HG02642 (cell line): ENCODE measurements around the gene UVRAG.

Source experiments
- ATAC-seq: cut with Tn5 transposase; IDR thresholded peaks from one replicate; pipeline ENCODE4 v1.9.1; 2021; ENCODE audit warnings: mild to moderate bottlenecking; ENCODE audit not compliant: unreplicated experiment, poor library complexity

Gene UVRAG

DNA sequence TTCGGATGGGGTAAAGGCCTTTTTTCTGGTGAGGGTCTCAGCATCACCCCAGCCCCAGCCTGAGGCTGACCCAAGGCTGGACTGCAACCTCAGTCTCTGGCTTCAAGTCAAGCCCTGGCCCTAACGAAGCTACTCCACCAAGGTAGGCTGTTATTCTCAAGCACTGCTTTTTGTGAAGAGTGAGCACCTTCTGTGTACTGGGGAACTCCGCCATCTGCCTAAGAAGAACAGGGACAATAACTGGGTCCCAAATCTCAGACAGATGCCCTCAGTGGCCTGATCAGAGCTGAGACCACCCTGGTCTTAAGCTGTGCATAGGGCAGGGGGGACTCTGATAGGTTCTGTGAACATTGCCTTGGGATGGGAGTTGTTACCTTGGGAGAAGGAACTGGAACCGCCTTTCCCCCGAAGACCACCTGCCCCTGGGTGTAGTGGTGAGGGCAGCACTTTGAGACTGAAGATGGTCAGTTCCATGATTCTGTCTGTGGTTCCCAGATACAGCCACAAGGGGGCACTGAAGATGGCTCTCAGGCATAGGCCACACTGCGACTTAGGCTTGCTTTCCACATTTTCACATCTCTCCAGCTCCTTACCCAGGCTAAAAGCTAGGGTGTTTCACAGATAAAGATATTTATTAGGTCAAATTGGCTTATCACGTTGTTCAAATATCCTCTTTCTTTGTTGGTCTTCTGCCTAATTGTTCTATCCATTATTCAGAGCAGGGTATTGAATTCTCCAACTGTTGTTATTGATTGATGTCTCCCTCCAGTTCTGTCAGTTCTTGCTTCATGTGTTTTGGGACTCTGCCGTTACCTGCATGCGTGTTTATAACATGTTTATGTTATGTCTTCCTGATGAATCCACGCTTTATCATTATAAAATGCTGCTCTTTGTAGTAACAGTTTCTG is 11.8 kb upstream of the UVRAG start:
- ATAC-seq: peak; percentile 80

DNA sequence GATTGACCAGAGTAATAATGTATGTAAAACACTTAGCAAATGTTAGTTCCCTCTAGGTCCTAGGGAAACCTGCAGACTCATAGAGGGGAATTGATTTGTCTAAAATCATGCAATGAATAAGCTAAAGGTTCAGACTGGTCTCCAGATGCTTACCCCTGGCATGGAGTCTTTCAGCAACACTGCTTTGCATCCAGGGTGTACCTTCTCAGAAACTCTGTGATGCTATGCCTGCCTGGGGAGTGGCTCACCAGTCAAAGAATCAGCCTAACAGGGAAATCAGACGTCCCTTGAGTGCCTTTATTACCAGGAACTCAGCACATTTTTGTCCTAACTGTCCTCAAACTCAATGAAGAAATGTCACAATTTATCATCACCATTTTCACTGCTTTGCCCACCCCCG is 5.9 kb upstream of the UVRAG start:
- ATAC-seq: no peak

DNA sequence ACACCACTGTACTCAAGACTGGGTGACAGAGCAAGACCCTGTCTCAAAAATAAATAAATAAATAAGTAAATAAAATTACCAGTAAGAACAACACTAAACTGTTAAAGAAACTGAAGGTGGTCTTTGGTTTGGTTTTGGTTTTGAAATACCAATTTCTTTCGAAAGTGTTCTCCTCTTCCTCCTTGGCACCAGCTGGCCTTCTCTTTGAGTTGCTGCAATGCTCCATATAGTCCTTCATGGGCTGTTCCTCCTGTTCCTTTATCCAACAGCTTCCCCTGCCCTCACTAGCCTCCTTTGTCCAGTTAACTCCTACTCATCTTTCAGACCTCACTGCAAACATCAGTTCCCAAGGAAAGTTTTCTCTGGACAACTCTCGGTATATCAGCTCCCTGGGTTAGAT is 5.0 kb upstream of the UVRAG start:
- ATAC-seq: no peak

DNA sequence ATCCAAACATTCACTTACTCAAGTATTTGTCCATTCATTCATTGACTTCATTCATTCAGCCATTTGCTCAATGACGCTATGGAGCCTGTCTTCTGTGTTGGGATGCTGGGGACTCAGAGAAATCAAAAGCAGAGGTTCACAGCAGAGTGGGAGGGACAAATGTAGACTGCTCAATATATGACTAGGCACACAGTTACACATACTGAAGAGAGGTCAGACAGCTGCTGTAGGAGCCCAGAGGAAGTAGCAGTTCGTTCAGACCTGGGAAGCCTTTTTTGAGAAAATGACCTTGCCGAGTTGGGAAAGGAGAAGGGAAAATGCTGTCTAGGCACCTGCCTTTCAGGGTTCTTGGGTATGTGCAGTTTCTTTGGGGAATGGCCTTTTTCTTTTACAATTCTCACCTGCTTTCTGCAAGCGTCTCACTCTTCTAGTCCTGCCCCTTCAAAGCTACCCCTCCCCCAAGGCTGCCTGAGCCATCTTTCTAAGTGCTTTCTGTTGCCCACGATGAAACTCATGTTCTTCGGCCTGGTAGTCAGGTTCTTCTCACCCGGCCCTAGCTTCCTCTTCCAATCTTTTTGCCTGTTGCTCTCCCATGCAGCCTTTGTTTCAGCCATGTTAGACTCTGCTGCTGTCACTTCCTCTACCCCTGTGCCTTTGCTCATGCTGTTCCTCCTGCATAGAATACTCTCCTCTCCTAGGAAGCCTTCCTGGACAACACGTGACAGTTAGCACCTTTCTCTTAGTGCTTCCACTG is 4.2 kb upstream of the UVRAG start:
- ATAC-seq: no peak

DNA sequence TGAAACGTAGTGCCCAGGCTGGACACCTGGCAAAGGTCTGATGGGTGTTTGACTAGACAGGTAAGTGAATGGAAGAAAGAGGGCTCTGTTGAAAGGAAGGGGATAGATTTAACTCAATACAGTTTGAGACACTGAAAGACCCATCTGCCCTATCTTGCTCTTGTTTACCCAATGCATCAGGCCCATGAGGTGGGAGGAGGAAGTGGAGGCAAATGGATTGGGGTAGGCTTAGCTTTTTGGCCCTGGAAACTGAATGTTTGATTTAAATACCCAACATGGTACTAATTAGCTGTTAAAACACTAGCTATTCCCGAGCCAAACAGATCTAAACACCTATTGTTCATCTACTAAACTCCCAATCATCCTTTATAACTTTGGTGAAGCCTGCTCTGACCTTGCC is 3.5 kb upstream of the UVRAG start:
- ATAC-seq: no peak

DNA sequence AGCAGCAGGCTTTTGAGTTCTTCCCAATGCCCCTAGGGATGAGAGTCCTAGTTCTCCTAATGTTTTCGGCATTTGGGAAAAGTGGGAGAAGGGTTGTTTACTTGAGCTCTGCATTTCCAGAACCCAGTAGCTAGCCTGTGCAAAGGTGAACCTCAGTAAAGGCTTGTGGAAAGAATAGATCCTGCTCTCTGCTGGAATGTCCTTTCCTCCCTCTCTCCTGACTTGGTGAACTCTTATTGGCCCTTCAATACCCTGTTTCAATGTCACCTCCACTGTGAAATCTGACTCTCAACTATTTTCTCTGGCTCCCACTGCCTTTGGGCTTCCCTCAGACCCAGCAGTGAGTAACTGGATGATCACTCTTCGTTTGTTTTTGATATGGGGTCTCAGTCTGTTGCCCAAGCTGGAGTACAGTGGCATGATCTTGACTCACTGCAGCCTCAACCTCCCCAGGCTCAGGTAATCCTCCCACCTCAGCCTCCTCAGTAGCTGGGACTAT is 2.4 kb upstream of the UVRAG start:
- ATAC-seq: no peak

DNA sequence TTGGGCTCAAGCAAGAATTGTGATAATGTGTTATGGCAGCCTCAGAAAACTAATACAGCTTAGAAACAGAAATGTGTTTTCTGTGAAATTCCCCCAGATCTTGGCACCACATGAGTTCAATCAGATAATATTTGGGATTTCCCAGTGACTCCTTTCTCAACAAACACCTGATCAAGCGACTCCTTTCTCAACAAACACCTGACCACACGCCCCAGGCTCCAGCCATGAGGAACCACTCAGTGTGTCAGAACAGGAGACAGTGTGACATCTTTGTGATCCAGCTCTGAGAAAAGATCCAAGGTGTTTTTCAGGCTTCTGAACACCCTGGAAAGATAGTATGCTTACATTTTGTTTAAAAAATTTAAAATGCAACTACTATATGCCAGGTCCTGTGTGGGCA is 1.9 kb upstream of the UVRAG start:
- ATAC-seq: no peak

DNA sequence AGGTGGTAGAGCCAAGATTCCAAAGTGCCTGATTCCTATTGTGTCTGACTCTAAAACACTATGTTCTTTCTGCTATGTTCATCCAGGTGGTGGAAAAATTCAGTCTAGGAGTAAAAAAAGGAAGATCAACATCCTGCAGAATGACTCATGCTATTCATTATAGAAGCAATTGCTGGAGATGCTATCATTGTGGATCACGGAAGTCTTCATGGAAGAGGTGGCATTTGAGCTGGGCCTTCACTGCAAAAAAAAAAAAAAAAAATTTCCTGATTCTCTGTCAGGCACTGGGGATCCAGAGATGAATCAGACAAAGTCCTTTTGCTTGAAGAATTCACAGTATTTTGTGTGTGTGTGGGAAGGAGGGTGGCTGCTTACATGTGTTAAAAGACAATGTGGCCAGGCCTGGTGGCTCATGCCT is 1.4 kb upstream of the UVRAG start:
- ATAC-seq: no peak

DNA sequence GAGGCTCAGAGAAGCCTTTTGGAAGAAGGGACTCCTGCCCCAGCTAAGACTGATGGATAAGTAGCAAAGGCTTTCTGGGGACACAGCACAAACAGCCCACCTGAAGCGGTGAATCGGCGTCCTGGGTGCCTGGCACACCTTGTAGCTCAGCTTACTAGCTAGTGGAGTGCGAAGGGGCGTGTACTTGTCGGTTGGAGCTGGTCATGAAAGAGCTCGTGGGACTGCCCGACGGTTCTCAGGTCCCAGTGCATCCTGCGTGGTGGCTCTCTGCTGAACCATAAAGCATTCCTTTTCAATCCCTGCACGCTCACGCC is 690 bp upstream of the UVRAG start:
- ATAC-seq: peak; percentile 24

DNA sequence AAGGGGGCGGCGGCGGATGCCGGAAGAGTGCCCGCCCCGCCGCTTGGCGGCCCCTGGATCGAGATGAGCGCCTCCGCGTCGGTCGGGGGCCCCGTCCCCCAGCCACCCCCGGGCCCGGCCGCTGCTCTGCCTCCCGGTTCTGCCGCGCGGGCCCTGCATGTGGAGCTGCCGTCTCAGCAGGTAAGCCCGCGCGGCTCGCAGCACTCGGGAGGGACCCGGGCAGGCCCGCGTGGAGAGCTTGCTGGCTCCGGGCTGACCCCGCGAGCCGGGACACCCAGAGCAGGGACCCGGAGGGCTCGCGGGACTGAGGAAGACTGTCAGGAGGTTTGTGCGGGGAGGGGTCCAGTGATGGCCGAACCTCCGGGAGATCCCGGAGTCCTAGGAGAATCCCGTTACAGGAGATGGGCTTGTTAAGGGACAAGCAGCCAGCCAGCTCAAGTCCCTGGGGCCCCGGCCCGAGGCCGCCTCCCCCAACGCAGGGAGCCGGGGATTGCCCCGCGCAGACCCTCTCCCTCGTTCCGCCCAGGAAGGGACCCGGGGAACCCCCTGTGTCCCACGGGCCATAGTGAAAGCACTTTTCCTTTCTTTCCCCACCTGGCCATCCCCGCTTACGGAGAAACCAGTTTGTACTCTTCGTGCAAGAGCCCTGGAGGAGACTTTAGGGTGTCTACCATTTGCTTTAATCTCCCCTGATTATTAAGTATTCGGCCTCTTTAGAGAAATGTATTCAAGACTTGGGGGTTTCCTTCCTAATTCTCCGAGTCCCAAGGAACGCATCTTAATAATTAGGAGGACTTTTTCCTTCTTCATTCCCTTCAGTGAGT is 547 bp downstream of the UVRAG start:
- ATAC-seq: peak; percentile 18

DNA sequence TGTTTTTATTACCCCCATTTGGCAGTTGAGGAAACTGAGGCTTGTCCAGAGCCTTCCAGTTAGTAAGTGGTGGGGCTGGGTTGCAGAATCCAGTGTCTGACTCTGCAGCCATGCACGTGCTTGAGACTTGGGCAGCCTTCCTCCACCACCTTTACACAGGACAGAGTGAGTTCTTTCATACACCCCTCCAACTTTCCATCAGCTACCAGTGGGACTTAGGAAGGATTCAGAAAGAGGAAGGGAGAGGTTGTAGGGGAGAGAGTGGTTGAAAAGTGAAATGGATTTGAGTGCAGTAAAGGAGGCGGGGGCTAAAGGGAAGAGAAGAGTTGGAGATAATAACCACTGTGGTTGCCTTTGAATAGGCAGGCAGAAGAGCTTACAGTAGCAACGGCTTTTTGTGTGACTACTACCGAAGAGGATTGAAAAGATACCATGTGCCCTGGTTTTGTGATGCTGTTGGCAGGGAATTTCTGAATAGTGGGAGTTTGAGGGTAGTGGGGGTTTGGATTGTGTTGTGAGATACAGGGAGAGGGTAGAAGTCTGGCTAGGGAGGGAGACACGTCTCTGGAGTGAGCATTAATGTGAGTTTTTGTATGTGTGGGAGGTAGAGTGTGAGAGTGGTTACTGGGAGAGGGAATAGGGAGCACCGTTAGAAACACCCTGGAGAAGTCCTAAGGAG is 1.7 kb downstream of the UVRAG start:
- ATAC-seq: no peak

DNA sequence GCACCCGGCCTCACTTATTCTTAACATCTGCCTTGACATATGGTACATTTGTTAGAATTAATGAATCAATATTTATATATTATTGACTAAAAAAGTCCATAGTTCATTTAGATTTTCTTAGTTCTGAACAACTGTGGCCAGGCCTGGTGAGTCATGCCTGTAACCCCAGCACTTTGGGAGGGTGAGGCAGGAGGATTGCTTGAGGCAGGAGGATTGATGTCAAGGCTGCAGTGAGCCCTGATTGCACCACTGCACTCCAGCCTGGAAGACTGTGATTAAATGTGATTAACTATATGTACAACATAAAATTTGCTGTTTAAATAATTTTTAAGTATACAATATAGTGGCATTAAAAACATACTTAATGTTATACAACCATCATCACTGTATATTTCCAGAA is 5.6 kb downstream of the UVRAG start:
- no peak for ATAC-seq

DNA sequence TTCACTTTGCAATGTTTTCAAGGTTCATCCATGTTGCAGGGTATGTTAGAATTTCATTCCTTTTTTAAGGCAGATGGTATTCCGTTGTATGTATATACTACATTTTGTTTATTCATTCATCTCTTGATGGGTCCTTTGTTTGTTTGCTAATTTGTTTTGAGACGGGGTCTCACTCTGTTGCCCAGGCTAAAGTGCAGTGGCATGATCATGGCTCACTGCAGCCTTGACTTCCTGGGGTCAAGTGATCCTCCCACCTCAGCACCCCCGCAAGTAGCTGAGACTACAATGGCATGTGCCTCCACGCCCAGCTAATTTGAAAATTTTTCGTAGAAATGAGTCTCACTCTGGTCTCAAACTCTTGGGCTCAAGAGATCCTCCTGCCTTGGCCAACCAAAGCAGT is 6.2 kb downstream of the UVRAG start:
- no peak for ATAC-seq

DNA sequence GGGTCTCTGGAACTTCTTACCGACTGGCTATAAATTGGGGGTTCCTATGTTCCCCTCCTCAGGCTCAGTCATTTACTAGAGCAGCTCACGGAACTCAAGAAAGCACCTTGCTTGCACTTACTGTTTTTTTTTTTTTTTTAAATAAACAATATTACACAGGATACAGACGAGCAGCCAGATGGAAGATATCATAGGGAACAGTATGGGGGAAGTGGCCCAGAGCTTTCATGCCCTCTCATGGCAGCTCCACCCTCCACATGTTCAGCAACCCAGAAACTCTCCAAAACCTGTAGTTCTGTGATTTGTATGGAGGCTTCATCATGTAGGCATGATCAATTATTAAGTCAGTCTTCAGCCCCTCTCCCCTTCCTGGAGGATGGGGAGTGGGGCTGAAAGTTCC is 7.5 kb downstream of the UVRAG start:
- no peak for ATAC-seq

DNA sequence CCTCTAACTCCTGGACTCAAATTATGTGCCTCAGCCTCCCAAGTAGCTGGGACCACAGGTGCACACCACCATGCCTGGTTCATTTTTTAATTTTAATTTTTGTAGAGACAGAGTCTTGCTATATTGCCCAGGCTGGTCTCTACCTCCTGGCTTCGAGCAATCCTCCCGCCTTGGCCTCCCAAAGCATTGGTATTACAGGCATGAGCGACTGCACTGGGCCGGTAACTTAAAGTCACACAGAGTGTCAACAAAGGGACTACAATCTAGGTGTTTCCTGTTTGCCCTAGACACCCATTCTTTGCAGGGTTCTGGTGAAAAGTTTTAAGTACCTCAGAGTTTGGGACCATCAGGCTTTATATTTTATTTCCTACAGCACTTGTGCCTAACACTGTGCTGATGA is 8.4 kb downstream of the UVRAG start:
- no peak for ATAC-seq

DNA sequence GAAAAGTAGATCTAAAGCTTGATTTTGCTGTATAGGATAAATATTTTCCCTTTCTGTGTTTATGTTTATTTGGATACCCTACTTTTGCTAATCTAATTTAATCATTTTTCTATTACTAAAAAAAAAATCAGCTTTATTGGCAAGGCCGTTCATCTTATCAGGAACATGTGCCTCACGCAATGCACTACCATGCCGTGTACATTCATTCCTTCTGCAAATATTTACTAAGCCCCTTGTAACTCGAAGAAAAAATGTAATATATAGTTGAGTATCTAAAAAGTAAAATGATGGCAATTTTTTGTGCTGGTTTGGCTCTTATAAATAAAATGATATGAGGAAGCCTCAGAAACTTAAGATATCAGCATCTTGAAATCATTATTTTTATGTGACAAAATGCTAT is 8.9 kb downstream of the UVRAG start:
- no peak for ATAC-seq

DNA sequence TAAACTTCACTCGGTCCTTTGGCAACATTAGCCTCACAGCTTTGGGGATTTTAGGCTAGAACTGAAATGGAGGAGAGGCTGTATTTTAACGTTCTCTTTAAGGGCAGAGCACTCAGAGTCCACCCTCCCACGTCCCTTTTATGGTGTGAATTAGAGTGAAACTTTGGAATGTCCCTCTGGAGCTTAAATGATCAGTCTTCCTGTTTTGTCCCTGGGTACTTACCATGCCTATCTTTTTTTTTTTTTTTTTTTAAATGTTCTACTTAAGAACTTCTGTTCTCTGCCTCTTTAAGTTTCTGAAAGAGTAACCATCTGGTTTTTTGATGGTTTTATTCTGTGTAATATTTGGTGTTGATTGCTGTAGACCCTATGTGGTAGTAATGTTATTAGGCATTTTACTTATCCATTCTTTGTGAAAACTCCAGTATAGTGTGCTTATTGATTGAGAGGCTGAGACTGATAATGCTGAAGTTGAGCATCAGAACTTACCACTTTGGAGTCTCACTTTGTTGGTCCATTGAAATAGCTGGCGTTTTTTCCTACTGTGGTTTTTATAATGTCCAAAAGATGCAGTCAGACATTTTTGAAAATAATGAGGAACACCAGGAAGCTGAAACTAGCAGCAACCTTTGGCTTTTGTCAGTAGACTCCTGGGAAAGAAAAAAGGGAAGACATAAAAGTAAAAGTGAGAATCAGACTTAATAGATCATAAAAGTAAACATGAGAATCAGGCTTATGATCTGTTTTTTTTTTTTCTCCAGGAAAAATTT is 11.6 kb downstream of the UVRAG start:
- no peak for ATAC-seq

DNA sequence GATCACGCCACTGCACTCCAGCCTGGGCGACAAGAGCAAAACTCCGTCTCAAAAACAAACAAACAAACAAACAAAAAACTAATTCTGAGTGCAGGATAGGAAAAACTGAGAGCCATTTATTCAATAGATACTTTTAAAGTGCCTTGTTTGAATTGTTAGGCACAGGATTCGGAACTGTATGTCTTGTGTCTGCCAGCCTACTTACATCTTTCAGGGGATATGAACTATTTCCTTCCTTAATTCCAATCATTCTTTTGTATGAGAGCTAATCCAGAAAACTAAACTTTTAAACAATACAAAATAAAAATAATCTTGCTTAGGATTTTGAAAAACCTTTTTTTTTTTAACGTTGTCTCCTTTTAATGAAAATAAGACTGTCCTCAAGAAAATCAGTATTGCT is 12.6 kb downstream of the UVRAG start:
- ATAC-seq: no peak

DNA sequence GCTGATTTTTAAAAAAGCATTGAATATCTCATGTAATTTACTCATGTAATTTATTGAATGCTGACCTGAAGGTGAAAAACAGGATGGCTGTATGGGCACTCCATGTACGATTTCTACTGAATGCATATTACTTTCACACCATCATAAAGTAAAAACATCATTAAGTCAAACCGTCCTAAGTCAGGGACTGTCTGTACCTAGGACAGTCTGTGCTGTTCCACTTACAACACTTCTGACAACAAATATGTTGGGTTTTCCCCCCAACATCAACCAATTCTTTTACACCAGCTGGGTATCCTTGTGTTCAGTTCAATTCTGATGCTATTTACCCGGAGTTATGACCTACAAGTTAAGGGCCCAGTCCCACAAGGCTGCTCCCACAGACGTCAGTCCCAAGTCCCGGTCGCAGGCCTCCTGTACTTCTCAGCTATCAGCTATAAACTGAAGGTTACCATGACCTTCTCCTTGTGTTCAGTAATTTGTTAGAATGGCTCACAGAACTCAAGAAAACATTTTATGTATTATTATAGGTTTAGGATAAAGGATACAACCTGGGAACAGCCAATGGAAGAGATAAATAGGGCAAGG is 17.0 kb downstream of the UVRAG start:
- no peak for ATAC-seq
